Neural crest cell (in vitro differentiated cells): ENCODE results near the gene MUCL3. TPM values are rescaled to one million over a fixed set of nuclear protein-coding genes. Genes with fewer than 3 reads are reported as not detected.

ENCODE experiments used
- DNase-seq: peaks from one replicate; pipeline ENCODE4 v3.0.0; 2021; ENCODE audit warnings: low read depth, mixed read lengths, low spot score
- H3K27ac Mint-ChIP-seq: one replicate; pipeline ENCODE4 v1.8.0; 2021; ENCODE audit warnings: mild to moderate bottlenecking, mixed read lengths; ENCODE audit not compliant: unreplicated experiment
- H3K27me3 Mint-ChIP-seq: 2 replicates; pipeline ENCODE4 v1.8.0; 2021; ENCODE audit warnings: low read depth, mild to moderate bottlenecking, mixed read lengths
- H3K36me3 Mint-ChIP-seq: 2 replicates; pipeline ENCODE4 v1.8.0; 2021; ENCODE audit warnings: low read depth, mild to moderate bottlenecking, mixed read lengths
- H3K4me1 Mint-ChIP-seq: 2 replicates; pipeline ENCODE4 v1.8.0; 2021; ENCODE audit warnings: mixed read lengths
- H3K4me3 Mint-ChIP-seq: one replicate; pipeline ENCODE4 v1.8.0; 2021; ENCODE audit warnings: mild to moderate bottlenecking, mixed read lengths
- H3K9me3 Mint-ChIP-seq: 2 replicates; pipeline ENCODE4 v1.8.0; 2021; ENCODE audit warnings: mixed read lengths
- CTCF ChIP-seq: fragments of 200-600 bp; sonication (generic); conservative IDR thresholded peaks from 2 replicates; pipeline ENCODE4 v1.5.0; 2021; ENCODE audit warnings: antibody characterized with exemption, mild to moderate bottlenecking
- total RNA-seq: library from RNA; stranded (reverse); gene quantifications from 2 replicates; pipeline ENCODE4 v1.2.1, GENCODE V29; 2021

Gene MUCL3
- total RNA-seq, 1 donor from 2014 or later = not detected

- TF ChIP-seq CTCF = no peak
- H3K27me3 Mint-ChIP-seq = no peaks in the 10 kb centered on the region
- H3K27ac Mint-ChIP-seq = no peak overlapping the region
- peaks cover 12% of the 10 kb centered on the region for H3K36me3 Mint-ChIP-seq
- H3K4me3 Mint-ChIP-seq = no peak overlapping the region
- DNase-seq = no peak
- peaks cover 26% of the 10 kb centered on the region for H3K4me1 Mint-ChIP-seq
- H3K9me3 Mint-ChIP-seq = no peaks in the 10 kb centered on the region
Observed at GRCh38 chr6:30893666-30894065, 47.1 kb upstream of the MUCL3 start.

GRCh38 chr6:30894381-30894780 lies 46.4 kb upstream of the MUCL3 start:
- H3K4me1 Mint-ChIP-seq = peaks cover 26% of the 10 kb centered on the region
- H3K9me3 Mint-ChIP-seq = no peaks in the 10 kb centered on the region
- H3K27ac Mint-ChIP-seq = no peak overlapping the region
- no peak for TF ChIP-seq CTCF
- no peak for DNase-seq
- H3K27me3 Mint-ChIP-seq = no peaks in the 10 kb centered on the region
- peaks cover 12% of the 10 kb centered on the region for H3K36me3 Mint-ChIP-seq
- H3K4me3 Mint-ChIP-seq = no peak overlapping the region

- no peak for TF ChIP-seq CTCF
- Mint-ChIP-seq H3K4me1 (peaks cover 25% of the 10 kb centered on the region), H3K9me3 (no peaks in the 10 kb centered on the region), H3K36me3 (peaks cover 12% of the 10 kb centered on the region), H3K4me3 (no peak overlapping the region), H3K27ac (peak overlapping the region; percentile 76), H3K27me3 (no peaks in the 10 kb centered on the region)
- no peak for DNase-seq
Observed at GRCh38 chr6:30894935-30895334, 45.8 kb upstream of the MUCL3 start.

DNA sequence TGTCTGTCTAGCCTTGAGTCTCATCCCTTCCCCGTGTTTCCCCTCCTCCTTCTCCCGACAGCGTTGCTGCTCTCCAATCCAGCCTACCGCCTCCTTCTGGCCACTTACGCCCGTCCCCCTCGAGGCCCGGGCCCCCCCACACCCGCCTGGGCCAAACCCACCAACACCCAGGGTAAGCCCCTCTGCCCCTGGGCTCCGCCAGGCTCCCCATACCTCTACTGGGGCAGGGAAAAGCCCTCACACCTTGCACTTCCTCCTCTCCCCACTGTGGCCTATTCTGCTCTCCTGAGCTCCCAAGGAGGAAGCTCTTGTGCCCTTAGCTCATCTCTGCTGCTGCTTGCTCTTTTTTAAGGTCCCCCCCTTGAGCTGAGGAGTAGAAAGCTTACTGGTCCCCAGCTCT lies 45.4 kb upstream of the MUCL3 start:
- H3K9me3 Mint-ChIP-seq = no peaks in the 10 kb centered on the region
- peaks cover 21% of the 10 kb centered on the region for H3K4me1 Mint-ChIP-seq
- H3K27me3 Mint-ChIP-seq = no peaks in the 10 kb centered on the region
- no peak for TF ChIP-seq CTCF
- DNase-seq = no peak
- H3K36me3 Mint-ChIP-seq = peaks cover 14% of the 10 kb centered on the region
- H3K27ac Mint-ChIP-seq = peak overlapping the region; percentile 76
- no peak overlapping the region for H3K4me3 Mint-ChIP-seq

- no peaks in the 10 kb centered on the region for H3K9me3 Mint-ChIP-seq
- TF ChIP-seq CTCF = no peak
- H3K4me3 Mint-ChIP-seq = no peak overlapping the region
- peaks cover 14% of the 10 kb centered on the region for H3K36me3 Mint-ChIP-seq
- no peak for DNase-seq
- H3K27ac Mint-ChIP-seq = no peak overlapping the region
- peaks cover 19% of the 10 kb centered on the region for H3K4me1 Mint-ChIP-seq
- no peaks in the 10 kb centered on the region for H3K27me3 Mint-ChIP-seq
Observed at GRCh38 chr6:30896541-30896940, 44.2 kb upstream of the MUCL3 start.

GRCh38 chr6:30897882-30898281 lies 42.9 kb upstream of the MUCL3 start:
- Mint-ChIP-seq H3K9me3 (no peaks in the 10 kb centered on the region), H3K27me3 (no peaks in the 10 kb centered on the region)

More at GRCh38 chr6:30897882-30898281, 42.9 kb upstream of the MUCL3 start:
- Mint-ChIP-seq H3K36me3 (peaks cover 10% of the 10 kb centered on the region), H3K4me1 (peaks cover 14% of the 10 kb centered on the region), H3K4me3 (no peak overlapping the region), H3K27ac (peak overlapping the region; percentile 35)
- no peak for DNase-seq
- TF ChIP-seq CTCF = no peak
